SK-N-MC (cell line): ENCODE results near the gene CAMK1D.
"Not testable (repeated sequence)": the region's sequence is repeated elsewhere in the genome, so short reads cannot be mapped to it uniquely, and the experiment has no call there.

ENCODE experiments used
- EZH2 ChIP-seq: fragments of 200-600 bp; sonication (generic); IDR thresholded peaks from one replicate; pipeline ENCODE4 v1.6.1; 2017; ENCODE audit warnings: antibody characterized with exemption
- POLR2AphosphoS5 ChIP-seq: IDR thresholded peaks from 2 replicates; pipeline ENCODE4 v1.6.1; 2012; ENCODE audit warnings: mild to moderate bottlenecking, low read depth, low read length, borderline replicate concordance

- TF ChIP-seq EZH2, POLR2AphosphoS5: not testable (repeated sequence)
These were observed 11.8 kb downstream of the CAMK1D start for GRCh38 chr10:12361115-12361514.
